Kidney capillary endothelial cell (primary cell): ENCODE data around the gene NCOA7.

Experiments
- DNase-seq: peaks from one replicate; pipeline ENCODE4 v3.0.0-alpha.2; 2018; ENCODE audit warnings: low spot score

Gene NCOA7

DNA sequence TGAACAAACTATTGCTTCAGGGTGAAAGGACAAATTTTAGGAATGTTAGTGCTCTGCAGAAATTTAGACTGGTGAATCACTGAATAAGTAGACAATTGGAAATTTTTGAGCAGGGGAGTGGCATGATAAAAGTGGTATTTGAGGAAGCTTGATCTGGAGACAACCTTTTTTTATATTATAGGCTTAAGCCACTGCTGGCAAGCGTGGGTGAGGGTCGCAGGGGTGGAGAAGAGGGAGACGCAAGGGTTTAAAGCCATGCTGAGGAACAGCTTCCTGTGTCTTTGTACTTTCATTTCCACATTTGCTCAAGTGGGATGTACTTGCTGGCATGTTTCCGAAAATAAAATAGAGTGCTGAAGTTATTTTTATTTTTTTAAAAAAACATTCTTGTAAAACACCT, 23.7 kb downstream of the NCOA7 start:
- no peak for DNase-seq

DNA sequence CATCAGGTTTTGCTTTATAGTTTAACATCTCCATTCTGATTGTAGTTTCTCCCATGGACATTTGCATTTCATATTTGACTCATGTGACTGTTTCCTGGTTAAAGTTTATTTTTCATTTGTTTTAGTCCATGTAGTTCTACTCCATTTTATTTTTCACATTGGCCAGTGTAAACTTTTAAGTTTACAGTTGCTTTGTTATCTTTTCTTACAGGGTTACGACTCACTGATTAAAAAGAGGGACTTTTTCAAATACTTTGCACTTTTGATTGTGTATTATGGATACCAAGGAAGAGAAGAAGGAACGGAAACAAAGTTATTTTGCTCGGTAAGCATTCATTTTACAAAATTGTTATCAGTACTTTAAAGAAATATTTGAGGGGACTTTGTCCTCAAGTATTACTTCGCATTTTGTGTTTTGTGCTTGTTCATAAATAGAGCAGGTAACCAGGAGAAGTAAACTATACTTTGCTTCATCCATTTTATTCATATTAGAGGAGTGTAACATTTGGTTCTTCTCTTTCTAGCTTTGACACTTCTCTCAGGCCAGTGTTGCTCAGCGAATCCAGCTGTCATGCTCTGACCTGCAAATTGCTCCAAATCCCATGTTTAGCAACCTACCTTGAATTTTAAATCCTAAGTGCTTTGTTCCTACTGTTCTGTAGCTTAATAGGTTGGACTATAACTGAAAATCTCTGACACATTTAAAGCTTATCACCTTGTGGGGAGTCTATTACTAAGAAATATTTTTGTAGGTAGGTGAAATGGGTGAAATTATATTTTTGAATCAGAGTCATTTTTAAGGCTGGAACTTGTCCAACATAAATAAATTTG, 24.5 kb downstream of the NCOA7 start:
- DNase-seq = no peak

DNA sequence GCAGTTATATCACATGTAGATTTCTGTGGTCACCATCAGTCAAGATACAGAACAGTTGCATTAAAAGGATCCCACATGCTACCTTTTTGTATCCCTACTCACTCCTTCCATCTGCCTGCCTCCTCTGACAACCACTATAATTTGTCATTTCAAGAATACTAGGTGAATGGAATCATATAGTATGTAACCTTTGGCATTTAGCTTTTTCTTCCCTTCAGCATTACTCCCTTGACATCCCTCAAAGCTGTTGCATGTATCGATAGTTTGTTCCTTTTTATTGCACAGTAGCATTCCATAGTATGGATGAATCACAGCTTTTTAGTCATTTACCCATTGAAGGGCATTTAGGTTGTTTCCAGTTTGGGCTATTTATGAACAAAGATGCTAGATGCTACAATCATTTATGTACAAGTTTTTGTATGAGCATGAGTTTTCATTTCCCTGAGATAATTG, 26.1 kb downstream of the NCOA7 start:
- DNase-seq = no peak

DNA sequence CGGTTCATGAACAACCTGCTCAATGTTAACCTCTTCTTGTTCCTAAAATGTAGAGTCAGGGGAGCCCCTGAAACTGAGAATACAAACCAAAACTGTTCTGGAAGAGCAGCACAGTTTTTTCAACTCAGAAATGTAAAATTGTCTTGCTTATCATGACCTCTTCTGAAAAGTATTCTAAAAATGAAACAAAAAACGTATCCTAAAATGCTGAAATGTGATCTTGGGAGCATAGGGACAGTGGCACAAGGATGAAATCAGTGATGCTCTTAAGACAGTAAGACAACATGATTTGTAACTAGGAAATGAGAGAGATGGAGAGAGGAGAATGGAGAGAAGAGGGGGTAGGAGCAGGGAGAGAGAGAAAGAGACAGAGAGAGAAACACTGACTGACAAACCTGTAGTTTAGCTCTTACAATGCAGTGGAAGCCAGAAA, 27.5 kb downstream of the NCOA7 start:
- DNase-seq = no peak

DNA sequence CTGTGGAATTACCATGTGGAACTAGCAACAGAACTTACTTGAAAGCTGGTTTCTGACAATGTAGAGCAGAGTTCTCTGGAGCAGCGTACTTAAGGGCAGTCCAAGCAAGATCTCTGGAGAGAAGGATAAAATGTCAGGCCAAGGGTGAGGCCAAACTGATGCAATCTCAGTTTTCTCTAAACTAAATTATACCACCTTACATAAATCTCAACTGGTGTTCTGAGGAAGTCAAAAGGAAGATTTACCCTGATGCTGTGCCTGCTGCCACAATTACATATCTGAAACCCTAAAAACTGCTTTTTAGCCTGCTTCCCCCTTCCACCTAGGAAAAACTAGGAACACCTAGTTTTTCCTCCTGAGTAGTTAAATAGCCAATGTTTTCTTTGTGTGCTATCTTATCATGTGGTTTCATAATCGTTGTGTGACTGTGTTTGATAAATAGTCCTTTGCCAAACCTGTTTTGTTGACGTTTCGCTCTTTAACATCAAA, 28.1 kb downstream of the NCOA7 start:
- DNase-seq = no peak

DNA sequence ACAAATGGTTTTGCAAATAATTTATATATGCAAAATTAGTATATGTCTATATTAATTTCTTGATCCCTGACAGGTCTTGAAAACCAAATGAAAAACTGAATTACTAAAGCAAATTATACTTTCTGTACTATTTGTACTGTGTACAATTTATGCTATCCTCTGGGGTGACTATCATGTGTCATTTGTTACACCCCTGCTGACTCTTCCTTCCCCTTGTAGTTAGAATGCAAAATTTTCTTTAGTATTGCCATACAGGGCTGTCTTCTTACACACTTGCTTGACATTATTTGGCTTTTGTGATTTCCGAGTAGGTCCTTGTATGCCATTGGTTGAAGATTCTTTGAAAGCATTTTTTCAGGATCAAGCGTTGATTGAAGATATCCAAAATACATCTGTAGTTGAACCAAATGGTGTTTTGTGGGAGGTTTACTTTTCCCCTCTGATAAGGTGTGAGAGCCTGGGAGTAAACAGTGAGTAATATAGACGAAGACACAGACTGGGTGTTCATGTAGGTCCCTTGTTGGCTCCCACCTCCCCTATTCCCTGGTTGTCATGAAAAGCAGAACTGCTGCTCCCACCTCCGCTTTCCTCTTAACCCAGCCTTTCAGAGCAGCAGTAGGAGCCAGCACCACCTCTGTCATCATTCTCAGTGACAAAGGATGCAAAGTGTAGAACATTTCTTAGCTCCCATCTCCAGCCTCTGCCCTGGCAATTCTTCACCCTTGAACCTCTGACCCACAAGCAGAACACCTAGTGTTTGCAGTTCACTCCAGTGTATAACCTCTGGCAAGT, 29.0 kb downstream of the NCOA7 start:
- no peak for DNase-seq

DNA sequence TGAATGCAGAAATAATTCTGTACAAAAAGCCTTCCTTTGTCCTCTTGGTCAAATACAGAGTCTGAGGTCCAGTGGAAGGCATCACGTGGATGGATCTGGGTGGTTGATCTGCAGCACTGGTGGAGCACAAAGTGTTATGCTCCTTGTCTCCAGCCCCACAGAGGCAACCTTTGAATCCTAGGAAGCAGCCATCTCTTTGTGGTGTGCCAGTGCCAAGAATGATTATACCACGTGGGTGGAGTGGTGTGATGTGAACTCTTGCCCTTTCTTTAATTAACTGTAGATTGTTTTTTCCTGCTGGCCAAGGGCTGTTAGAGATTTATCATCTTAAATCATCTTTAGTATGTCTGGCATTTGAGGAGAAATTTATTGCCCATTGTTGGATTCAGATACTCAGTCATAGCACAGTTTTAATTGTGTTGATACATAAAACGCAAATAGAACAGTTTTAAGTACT, 31.1 kb downstream of the NCOA7 start:
- peak; percentile 49 for DNase-seq

DNA sequence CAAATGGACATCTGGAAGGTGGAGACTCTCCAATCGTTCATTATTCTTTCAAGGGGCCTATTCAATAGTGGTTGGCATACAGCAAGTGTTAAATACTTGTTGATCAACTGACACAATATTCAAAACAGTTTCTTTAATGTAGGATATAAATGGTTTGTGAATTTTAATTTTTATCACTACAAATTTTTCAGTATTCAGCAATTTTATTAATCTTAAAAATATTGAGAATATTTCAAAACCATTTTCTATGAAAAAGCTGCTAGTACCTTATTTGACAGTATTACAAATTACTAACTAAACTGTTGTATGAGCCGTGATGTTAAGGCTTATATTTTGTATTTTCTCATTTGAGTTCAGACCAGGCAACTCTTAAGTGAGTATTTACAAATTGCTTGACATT, 32.4 kb downstream of the NCOA7 start:
- no peak for DNase-seq

DNA sequence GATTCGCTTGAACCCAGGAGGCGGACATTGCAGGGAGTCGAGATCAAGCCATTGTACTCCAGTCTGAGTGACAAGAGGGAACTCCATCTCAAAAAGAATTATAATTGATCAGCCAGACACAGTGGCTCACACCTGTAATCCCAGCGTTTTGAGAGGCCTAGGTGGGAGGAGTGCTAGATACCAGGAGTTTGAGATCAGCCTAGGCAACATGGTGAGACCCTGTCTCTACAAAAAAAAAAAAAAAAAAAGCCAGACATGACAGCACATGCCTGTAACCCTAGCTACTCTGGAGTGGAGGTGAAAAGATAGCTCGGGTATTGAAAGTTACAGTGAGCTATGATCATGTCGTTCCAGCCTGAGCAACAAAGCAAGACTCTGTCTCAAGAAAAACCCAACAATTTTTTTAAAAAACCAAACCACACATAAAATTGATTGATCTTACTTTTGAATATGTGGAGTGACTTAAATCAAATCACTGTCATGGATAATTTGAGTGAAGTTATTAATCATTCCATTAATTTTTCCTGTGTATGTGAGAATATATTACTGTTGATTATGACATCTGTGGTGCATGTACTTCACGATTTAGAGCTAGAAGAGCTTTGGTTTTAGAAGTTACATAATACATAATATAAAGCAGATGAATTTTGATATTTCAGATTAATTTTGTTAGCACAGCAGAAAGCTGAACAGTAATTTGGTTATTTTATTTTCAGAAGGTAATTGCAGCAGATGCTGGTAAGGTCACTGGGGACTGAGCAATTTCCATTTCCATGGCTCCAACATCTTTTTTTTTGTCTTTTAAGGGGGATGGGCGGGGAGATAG, 34.4 kb downstream of the NCOA7 start:
- DNase-seq = no peak

DNA sequence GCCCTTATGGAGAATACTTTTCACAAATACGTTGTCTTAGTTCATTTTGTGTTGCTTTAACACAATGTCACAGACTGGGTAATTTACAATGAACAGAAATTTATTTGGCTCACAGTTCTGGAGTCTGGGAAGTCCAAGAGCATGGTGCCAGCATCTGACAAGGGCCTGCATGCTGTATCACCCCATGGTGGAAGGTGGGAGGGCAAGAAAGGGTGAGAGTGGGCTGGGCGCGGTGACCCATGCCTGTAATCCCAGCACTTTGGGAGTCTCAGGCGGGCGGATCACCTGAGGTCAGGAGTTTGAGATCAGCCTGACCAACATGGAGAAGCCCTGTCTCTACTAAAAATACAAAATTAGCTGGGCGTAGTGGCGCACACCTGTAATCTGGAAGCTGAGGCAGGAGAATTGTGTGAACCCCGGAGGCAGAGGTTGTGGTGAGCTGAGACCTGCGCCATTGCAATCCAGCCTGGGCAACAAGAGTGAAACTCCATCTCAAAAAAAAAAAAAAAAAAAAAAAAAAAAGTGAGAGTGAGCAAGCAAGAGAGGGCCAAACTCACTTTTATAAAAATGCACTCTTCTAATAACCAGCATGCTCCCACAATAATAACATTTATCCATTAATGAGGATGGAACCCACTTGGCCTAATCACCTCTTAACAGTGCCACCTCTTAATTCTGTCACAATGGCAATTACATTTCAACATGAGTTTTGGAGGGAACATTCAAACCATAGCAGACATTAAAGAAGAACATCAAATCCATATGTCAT, 36.1 kb downstream of the NCOA7 start:
- no peak for DNase-seq

DNA sequence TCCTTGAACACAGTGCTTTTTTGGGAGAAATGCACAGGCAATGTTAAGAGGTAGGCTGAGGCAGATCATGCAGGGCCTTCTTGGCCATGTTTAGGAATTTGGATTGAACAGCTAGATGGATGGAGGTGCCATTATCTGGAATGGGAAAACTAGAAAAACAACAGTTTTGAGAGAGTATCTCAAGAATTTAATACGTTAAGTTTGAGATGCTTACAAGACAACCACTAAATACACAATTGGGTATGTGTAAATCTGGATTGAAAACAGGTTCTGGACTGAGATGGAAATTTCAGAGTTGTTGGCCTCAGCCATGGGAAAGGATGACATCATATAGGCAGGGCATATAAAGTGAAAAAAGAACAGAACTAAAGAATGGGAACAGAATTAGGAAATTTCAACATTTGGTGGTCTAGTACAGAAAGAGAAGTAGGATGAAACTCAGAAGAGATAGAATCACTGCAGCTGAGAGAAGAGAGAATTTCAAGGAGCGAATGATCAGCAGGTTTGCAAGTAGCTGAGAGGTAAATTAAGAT, 37.1 kb downstream of the NCOA7 start:
- no peak for DNase-seq

DNA sequence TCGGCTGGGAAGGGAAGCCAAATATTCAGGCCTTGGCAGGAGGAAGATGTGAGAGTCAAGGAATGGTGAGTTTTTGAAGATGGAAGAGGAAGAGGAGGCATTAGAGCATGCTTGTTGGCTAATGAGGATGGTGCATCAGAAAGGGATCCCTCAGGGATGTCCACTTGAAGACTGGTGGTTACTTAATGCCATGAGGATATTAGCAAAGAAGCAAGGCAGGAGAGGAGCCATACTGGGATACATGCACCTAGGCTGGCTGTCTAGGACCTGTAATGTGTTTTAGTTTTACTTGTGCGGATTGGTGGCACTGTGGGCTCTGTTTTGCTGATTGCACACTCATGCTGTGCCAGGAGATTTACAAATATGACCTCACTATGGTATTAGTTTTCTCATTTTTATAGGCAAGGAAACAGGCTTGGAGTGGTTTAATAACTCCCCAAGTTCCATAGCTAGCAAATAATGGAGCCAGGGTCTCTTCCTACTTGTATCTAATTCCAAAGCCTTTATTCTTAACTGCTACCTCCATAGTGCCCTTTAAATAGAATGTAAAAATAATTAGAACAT, 37.8 kb downstream of the NCOA7 start:
- DNase-seq = no peak

DNA sequence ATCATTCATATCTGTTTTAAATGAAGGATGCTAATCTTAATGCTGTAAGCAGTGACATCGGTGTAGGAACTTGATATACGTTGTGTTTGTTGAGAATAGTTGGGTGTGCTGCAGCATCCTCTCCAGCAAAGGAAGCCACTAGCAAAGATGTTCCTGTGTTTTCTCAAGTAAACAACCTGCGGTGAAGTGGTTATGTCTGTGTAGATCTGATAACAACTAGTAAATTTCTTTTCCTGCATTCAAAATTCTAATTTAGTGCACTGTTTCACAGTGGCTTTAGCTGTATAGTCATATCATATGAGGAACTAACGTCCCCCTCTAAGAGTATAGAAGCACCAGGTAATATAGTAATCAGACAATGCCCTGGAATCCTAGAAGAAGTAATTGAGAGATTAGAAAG, 38.7 kb downstream of the NCOA7 start:
- no peak for DNase-seq

DNA sequence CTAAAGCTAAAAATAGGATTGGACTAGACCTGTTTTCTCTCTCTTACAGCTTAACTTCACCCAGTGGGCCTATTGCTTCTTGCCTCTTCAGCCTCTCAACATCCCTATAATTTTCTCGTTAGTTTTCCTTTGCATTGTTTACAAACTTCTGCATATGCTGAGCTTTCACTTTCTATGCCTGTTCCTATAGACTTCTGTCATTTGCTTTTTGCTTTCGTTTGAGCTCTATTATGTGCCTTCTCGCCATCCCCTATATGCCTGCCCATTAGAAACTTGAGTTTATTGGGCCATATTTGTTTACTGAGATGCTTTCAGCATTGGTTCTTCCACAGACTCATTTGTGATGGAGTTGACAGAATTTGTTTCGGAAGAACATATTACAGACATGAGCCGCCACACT, 40.9 kb downstream of the NCOA7 start:
- no peak for DNase-seq

DNA sequence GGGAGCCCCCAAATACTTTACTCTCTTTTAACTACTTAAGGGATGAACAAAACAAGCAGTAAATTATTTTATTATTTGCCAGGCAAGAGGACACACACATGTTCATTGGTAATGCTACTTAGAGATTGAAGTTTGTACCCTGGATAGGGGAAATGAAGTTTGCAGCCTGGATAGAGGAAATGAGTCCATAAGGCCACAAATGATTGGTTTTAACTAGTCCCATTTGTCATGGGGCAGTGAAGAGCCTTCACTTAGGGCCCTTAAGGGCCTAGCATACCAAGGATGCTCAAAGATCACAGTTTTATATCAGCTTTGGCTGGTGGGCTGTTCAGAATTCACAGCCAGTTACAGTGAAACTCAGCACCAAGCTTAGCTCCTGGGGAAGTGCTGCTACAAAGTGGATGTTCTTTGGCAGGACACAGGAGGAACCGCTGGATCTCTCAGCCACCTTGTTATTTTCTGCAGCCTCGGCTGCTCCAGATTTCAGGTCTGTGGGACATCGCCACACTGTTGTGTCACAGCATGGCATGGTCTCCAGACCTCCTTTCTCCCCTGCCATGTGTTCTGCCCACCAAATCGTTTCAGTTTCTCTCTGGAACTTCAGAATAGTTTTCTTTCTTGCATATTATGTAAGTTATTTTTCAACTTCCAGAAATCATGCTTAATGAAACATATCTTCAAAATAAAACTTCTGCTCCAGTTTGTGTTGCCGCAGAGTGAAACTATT, 41.8 kb downstream of the NCOA7 start:
- no peak for DNase-seq

DNA sequence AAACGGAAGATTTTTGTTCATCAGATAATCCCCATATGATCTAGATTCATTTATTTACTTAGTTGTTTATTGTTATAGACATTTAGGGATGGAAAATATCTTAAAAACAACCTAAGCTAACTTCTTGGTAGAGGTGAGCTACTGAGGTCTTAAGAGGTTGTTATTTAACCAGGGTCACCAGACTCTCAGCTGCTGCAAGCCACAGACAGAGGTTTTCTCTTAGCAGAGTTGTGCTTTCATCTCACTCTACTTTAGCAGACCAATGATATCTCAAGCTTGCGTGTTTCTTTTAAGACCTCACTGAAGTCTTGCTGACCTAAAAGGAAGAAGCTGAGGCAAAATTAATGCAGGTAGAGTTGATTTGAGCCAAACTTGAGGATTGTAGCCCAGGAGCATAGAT, 43.6 kb downstream of the NCOA7 start:
- no peak for DNase-seq

DNA sequence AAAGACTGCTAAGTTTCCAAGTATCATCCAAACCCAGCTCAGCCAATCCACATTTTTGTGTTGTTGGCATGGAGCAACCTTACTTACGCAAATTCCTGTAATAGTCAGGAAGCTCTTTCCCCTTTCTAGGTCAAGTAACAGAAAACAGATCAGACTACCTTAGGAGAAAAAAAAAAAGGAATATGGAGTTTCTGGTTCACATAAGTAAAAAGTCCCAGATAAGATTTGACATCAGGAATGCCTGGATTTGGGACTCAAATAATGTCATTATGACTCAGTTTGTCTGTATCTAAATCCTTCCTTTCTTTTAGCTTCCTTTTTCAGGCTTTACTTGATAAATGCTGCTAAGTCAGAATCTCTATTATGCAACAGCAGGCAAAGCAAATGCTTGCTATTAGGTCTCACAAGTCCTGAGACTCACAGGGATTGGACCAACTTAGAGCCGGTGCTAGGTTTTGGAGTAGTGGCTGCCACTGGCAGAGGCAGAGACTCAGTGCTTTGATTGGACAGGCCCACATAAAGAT, 44.5 kb downstream of the NCOA7 start:
- no peak for DNase-seq

DNA sequence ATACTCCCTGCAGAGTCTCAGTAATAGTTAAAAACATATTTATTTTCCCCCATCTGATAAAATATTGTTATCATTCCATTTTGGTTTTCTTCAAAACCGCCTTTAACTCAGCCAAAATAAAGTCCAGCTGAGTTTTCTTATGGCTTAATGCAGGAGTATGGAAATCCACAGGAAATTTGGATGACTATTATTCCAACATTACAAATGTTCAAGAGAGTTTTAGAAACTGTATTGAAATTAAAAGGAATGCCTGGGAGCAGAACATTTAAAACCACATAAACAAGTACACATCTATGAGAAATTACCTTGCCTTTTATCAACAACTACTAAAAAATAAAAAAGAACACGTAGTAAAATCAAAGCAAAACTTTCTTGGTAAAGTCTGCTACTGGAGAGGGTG, 45.7 kb downstream of the NCOA7 start:
- DNase-seq = no peak

DNA sequence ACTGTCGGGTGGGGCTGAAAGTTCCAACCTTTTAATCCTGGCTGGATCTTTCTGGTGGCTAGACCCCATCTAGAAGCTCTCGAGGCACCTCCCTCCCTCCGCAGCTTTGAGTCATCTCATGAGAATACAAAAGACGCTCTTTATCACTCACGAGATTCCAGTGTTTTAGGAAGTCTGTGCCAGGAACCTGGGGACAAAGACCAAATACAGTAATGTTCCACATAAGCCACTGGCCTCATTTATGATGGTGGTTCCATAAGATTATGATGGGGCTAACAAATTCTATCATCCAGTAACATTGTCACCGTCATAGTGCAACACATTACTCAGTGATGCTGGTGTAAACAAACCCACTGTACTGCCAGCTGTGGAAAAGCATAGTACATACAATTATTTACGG, 48.7 kb downstream of the NCOA7 start:
- DNase-seq = peak; percentile 63

DNA sequence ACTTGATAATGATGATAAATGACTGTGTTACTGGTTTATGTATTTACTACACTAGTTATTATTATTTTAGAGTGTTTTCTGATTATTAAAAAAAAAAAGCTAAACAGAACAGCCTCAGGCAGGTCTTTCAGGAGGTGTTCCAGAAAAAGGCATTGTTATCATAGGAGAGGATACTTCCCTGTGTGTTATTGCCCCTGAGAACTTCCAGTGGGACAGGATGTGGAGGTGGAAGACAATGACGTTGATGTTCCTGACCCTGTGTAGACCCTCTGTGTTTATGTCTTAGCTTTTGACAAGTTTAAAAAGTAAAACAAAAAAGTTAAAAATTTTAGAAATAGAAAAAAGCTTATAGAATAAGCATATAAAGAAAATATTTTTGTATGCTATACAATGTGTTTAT, 49.1 kb downstream of the NCOA7 start:
- no peak for DNase-seq
